Type B pancreatic cell (in vitro differentiated cells): ENCODE data around the gene BBOX1. TPM values are rescaled to one million over a fixed set of nuclear protein-coding genes. Genes with fewer than 3 reads are reported as not detected.
"Not testable (repeated sequence)": the region's sequence is repeated elsewhere in the genome, so short reads cannot be mapped to it uniquely, and the experiment has no call there.

Experiments used
- DNase-seq: peaks from one replicate; pipeline ENCODE4 v3.0.0; 2021; ENCODE audit warnings: mixed read lengths; ENCODE audit not compliant: unreplicated experiment; ENCODE audit errors: extremely low spot score
- H3K27ac Mint-ChIP-seq: 2 replicates; pipeline ENCODE4 v1.8.0; 2021; ENCODE audit warnings: mild to moderate bottlenecking, mixed read lengths
- H3K27me3 Mint-ChIP-seq: 2 replicates; pipeline ENCODE4 v1.8.0; 2021; ENCODE audit warnings: mixed read lengths
- H3K36me3 Mint-ChIP-seq: 2 replicates; pipeline ENCODE4 v1.8.0; 2021; ENCODE audit warnings: mixed read lengths
- H3K4me1 Mint-ChIP-seq: one replicate; pipeline ENCODE4 v1.8.0; 2021; ENCODE audit warnings: mixed read lengths; ENCODE audit not compliant: unreplicated experiment
- H3K4me3 Mint-ChIP-seq: 2 replicates; pipeline ENCODE4 v1.8.0; 2021; ENCODE audit warnings: mild to moderate bottlenecking, mixed read lengths
- H3K9me3 Mint-ChIP-seq: 2 replicates; pipeline ENCODE4 v1.8.0; 2021; ENCODE audit warnings: mixed read lengths
- CTCF ChIP-seq: fragments of 200-600 bp; sonication (generic); conservative IDR thresholded peaks from 2 replicates; pipeline ENCODE4 v1.5.0; 2021; ENCODE audit warnings: antibody characterized with exemption, mild to moderate bottlenecking
- total RNA-seq: library from RNA; stranded (reverse); gene quantifications from 2 replicates; pipeline ENCODE4 v1.2.1, GENCODE V29; 2021; ENCODE audit warnings: low replicate concordance

BBOX1 gene
- total RNA-seq, 1 donor from 2014 or later, result 0.27 TPM

GRCh38 chr11:27130806-27131205 is 90.2 kb downstream of the BBOX1 start:
- Mint-ChIP-seq H3K27ac (no peak overlapping the region), H3K9me3 (peaks cover 5% of the 10 kb centered on the region), H3K4me3 (no peak overlapping the region), H3K27me3 (no peaks in the 10 kb centered on the region), H3K36me3 (no peaks in the 10 kb centered on the region), H3K4me1 (no peaks in the 10 kb centered on the region)
- no peak for TF ChIP-seq CTCF
- DNase-seq, result no peak

- H3K4me3 Mint-ChIP-seq, H3K27me3 Mint-ChIP-seq, H3K36me3 Mint-ChIP-seq, DNase-seq, H3K27ac Mint-ChIP-seq, H3K4me1 Mint-ChIP-seq: not testable (repeated sequence)
- H3K9me3 Mint-ChIP-seq, result peaks cover 11% of the 10 kb centered on the region
These were observed 95.3 kb downstream of the BBOX1 start for GRCh38 chr11:27135924-27136329.

- peaks cover 23% of the 10 kb centered on the region for H3K9me3 Mint-ChIP-seq
- H3K27ac Mint-ChIP-seq, result no peak overlapping the region
- H3K4me1 Mint-ChIP-seq, result no peaks in the 10 kb centered on the region
- no peak overlapping the region for H3K4me3 Mint-ChIP-seq
- H3K36me3 Mint-ChIP-seq, result peaks cover 12% of the 10 kb centered on the region
- no peaks in the 10 kb centered on the region for H3K27me3 Mint-ChIP-seq
- TF ChIP-seq CTCF, result no peak
- DNase-seq, result no peak
These were observed 98.1 kb downstream of the BBOX1 start for GRCh38 chr11:27138716-27139115.

DNA sequence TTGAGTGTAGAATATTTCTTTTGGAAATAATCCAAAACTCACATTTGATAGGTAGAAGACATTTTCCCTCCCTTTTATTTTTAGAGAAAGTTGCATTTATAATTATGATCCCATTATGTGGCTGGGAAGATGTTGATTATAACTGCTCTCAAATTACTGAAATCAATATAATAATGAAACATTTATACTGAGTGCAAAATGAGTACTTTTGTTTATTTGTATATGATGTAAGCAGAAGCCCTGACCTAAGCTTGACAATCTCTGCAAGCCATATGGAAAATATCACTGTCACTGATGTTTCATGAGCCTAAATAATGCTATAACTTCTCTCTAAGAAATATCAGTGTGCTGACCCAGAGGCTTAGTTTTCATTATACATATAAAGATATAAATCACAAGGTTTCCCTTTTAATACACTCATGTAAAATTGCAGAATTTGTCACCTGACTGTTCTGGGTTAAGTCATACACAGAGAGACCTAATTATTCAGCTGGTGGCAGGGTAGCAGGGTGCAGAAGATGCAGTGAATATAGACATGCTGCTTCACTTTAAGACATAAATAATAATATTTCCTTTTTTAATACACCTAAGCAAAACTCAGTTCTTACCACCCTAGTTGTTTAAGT is 99.2 kb downstream of the BBOX1 start:
- DNase-seq, result no peak
- TF ChIP-seq CTCF, result no peak
- peaks cover 12% of the 10 kb centered on the region for H3K36me3 Mint-ChIP-seq
- peaks cover 26% of the 10 kb centered on the region for H3K9me3 Mint-ChIP-seq
- H3K27ac Mint-ChIP-seq, result no peak overlapping the region
- no peaks in the 10 kb centered on the region for H3K27me3 Mint-ChIP-seq
- H3K4me1 Mint-ChIP-seq, result no peaks in the 10 kb centered on the region
- no peak overlapping the region for H3K4me3 Mint-ChIP-seq

DNA sequence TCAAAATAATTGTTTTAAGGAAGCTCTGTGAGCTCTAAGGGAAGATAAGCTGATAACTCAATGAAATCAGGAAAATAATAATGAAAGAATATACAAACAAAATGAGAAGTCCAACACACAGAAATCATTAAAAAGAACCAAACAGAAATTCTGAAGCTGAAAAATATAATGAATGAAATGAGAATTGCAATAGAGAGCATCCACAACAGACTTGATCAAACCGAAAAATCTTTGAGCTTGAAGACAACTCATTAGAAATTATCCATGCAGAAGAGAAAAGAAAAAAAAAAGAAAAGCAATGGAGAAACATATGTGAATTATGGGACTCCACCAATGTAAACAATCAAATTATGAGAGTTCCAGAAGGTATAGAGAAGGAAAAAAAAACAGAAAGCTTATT is 101.0 kb downstream of the BBOX1 start:
- no peak overlapping the region for H3K27ac Mint-ChIP-seq
- H3K4me3 Mint-ChIP-seq, result no peak overlapping the region
- no peak for TF ChIP-seq CTCF
- peaks cover 12% of the 10 kb centered on the region for H3K36me3 Mint-ChIP-seq
- H3K9me3 Mint-ChIP-seq, result peaks cover 26% of the 10 kb centered on the region
- no peaks in the 10 kb centered on the region for H3K27me3 Mint-ChIP-seq
- no peak for DNase-seq
- no peaks in the 10 kb centered on the region for H3K4me1 Mint-ChIP-seq

DNA sequence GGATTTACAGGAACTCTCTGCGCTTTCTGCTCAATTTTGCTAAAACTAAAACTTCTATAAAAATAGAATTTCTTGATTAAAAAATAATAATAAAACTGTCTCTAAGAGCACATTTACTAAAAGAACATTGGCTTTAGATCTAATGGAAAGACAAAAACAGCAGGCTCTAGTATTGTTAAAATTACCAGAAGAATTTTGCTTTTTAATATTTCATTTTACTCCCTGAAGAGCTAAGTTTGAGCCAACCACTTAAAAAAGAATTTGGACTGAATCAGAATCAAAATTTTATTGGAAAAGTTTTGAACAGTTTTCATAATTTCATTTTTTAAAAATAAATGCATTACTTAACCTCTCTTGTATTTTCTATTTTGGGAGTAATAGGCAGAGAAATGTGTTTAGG is 107.3 kb downstream of the BBOX1 start:
- H3K4me1 Mint-ChIP-seq, result no peaks in the 10 kb centered on the region
- no peak overlapping the region for H3K27ac Mint-ChIP-seq
- H3K36me3 Mint-ChIP-seq, result no peaks in the 10 kb centered on the region
- no peak overlapping the region for H3K4me3 Mint-ChIP-seq
- no peaks in the 10 kb centered on the region for H3K27me3 Mint-ChIP-seq
- TF ChIP-seq CTCF, result no peak
- peaks cover 11% of the 10 kb centered on the region for H3K9me3 Mint-ChIP-seq
- DNase-seq, result no peak
